Forelimb muscle (tissue), 1 donor: ENCODE measurements around the gene KCNB1. TPM values are rescaled to one million over a fixed set of nuclear protein-coding genes. Genes with fewer than 3 reads are reported as not detected.
"Not testable (repeated sequence)": the region's sequence is repeated elsewhere in the genome, so short reads cannot be mapped to it uniquely, and the experiment has no call there.

Experiments
- DNase-seq: peaks from one replicate; pipeline ENCODE4 v3.0.0-alpha.2; 2013; ENCODE audit warnings: low read depth
- polyA plus RNA-seq: library from polyadenylated mRNA; unstranded; fragments of 120-200 nt; gene quantifications from one replicate; pipeline ENCODE4 v1.2.1, GENCODE V29; 2013; ENCODE audit not compliant: insufficient read length

KCNB1 gene
- polyA plus RNA-seq, 1 donor: 7.1 TPM

DNA sequence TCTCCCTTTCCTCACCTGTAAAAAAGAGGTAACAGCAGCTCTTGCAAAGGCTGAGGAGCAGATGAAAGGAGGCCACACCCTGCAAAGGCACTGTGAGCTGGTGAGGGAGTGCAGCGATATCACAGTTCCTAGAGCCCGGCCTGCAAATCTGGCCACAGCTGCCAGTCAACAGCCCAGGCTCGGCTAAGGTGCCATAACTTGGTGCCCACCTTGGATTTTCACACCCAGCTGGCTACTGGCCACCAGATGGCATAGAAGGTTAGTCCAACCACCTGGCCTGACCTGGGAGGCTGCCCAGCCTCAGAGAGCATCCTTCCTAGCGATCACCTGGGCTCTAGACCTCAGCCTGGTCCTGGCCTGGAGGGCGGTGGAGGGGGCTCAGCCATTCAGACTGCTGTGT, 46.8 kb downstream of the KCNB1 start:
- no peak for DNase-seq

- DNase-seq: no peak
These were observed 49.1 kb downstream of the KCNB1 start for GRCh38 chr20:49433333-49433732.

DNA sequence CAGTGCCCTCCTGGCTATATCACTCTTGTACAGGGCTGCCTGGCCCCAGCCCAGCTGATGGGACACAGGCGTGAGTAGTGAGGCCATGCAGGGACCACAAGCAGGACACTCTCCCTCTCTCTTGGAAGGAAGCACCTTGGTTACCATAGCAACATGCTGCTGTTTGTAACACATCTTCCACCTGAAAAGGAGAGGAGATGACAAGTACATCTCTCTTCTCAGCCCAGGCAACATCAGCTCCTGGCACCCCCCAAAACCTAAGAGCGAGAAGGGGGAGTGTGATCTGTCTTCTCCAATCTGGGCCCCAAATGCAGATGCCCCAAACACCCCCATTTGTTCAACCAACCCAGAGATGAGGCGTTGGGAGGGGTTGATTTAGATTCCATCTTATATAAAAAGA, 49.9 kb downstream of the KCNB1 start:
- no peak for DNase-seq

DNA sequence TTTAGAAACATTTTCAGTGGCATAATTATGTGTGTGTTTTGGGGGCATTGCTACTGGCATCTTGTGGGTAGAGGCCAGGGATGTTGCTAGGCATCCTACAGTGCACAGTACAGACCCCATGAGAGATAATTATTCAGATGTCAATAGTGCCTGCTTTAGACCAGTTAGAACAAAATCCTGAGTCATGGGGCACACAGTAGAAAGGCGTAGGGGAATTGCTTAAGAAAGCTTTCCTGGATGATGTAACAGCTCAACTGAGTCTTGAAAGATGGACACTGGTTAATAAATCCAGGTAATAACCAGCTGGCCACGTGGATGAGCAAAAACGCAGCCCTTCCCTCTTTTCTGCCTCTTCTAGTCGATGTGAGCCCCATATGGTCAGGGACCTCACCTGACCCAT, 51.1 kb downstream of the KCNB1 start:
- no peak for DNase-seq

DNA sequence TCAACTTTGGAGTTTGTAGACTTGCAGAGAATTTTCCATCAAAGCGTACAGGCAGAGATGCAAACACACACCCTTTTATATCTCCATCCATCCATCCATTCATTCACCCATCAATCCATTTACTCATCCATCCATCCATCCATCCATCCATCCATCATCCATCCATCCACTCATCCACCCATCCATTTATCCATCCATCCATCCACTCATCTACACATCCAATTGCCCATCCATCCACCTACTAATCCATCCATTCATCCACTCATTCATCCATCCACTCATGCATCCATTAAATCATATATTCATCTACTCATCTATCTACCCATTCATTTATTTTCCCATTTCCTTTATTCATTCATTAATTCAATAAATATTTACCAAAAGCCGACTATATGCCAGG, 52.1 kb downstream of the KCNB1 start:
- no peak for DNase-seq

GRCh38 chr20:49427751-49428518, 54.5 kb downstream of the KCNB1 start:
- no peak for DNase-seq

DNA sequence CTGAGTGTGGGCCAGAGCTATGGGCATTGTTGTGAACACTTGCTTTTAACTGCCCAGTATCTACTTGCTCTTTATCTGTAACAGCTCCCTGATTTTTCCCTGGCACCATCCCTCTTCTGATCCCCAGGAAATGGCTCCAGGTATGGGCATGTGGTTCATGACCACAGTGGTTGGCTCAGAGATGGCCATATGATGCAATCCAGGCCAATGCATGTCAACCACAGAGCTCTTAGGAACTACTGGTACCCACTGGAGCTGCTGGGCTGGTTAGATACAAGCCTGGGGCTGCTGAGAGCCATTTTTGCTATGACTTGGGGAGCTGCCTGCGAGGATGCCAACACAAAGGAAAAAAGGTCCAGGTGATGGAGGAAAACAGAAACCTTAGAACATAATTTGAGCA, 55.6 kb downstream of the KCNB1 start:
- no peak for DNase-seq

- DNase-seq: no peak
These were observed 56.1 kb downstream of the KCNB1 start for GRCh38 chr20:49426395-49426794.

DNA sequence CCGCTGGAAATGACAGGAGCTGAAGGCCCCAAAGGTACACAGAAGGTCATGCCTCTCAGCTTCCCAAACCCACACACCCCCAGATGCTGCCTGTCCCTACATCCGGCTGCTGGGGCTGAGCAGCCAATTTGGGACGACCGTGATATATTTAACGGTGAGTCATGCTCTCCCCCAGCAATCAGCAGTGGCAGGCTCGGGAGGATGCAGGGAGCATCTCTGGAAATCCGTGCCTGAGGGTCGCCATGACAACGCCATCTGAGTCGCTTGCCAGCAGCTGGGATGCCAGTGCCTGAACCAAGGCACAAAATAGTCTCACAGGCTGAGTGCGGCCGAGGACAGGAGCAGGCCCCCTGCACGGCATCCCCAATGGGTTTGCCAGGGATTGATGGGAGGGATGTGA, 57.9 kb downstream of the KCNB1 start:
- no peak for DNase-seq

DNA sequence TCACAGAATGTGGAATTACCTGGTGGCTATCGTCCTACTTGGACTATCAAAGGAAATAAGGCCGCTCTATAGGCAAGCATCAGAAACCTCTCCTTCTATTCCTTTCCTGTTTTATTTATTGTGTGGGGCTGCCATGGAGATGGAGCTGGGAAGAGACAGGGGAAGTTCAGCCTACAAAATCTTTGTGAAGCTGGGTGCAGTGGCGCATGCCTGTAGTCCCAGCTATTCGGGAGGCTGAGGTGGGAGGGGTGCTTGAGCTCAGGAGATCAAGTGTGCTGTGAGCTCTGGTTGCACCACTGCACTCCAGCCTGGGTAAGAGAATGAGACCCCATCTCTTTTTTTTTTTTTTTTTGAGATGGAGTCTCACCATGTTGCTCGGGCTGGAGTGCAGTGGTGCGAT, 60.3 kb downstream of the KCNB1 start:
- DNase-seq: no peak

- no peak for DNase-seq
These were observed 61.6 kb downstream of the KCNB1 start for GRCh38 chr20:49420811-49421295.

- DNase-seq: no peak
These were observed 62.2 kb downstream of the KCNB1 start for GRCh38 chr20:49420292-49420691.

- no peak for DNase-seq
These were observed 62.7 kb downstream of the KCNB1 start for GRCh38 chr20:49419785-49420184.

GRCh38 chr20:49418809-49419208, 63.7 kb downstream of the KCNB1 start:
- no peak for DNase-seq

DNA sequence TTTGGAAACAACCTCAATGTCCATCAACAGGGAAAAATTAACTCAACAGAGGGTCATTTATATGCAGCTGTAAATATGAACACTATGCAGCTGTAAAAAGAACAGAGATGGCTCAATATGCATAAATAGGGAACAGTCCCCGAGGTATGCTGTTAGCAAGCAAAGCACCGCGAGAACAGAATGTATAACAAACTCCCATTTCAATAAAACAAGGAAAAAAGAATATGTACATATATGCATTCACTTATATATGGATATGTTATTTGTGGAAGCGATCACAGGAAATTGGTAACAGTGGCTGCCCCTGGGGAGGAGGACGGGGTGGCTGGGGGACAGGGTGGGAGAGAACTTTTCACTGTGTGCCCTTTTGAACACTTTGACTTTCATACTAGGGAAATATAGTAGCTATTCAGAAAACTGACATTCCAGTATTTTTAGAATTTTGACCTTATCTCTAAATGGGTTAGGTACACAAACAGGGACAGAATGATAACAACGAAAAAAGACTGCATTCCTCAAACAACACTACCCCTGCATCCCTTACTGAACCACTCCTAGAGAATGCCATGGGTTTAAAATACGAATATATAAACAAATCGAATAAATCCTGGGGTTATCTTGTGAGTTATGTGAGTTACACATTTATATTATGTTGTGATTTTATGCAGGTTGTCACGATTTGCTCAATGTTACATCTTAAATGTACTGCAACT, 64.5 kb downstream of the KCNB1 start:
- no peak for DNase-seq

DNA sequence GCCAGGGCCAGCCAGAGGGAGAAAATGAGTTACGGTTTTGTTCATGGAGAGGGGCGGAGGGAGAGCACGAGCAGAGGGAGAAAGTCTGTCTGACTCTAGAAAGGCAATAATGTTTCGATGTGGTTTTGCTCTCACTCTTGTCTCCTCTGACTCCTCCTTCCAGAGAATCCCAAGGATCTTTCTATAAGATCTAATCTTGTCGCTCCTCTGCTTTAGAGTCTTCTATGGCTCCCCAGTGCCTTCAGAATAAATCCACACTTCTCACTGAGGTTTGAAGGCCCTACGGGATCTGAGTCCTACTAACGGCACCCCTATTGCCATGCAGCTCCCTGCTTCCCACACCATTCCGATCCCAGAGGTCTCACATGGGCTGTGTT, 66.8 kb downstream of the KCNB1 start:
- no peak for DNase-seq

DNA sequence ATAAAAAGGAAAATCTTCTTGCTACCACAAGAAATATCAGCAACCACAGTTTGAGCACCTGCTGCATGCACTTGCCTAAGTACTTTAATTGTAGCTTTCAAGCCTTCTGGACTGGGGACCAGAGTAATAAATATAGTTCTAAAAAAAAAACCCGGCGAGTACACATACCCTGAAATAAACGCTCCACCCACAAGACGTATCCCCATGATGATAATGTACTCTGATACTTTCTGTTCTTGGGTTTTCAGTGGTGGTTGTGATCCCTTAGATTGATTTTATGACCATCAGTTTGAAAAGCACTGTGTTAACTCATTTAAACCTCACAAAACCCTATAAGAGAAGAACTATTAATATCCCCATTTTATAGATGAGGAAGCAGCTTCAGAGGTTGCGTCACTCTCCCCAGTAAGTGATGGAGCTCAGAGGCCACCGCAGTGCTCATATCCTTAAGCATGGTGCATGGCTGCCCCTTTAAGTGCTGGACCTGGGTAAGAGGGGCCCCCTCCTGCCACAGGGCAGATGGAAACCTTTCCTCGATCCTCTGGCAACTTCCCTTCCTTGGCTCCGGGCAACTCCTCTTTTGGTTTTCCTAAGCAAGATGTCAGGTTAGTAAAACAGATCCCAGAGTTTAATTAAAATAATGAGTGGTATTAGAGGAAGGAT, 67.3 kb downstream of the KCNB1 start:
- no peak for DNase-seq

GRCh38 chr20:49413677-49414076, 68.8 kb downstream of the KCNB1 start:
- no peak for DNase-seq

- no peak for DNase-seq
These were observed 69.5 kb downstream of the KCNB1 start for GRCh38 chr20:49412953-49413352.

DNA sequence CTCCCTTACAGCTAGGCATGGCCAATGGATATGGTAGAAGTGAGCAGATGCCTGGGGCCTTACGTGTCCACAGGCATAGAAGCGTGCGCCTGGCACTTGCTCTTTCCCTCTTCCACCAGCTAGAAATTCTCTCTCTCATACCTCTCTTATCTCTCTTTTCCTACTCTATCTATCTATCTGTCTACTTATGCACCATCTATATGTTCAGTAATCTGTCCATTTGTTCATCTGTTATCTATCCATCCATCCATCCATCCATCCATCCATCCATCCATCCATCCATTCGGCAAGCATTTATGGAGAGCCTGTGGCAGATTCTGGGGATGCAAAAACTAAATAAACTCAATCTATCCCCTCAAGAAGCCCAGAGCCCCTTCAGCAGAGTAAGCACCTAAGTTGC, 70.2 kb downstream of the KCNB1 start:
- DNase-seq: no peak

DNA sequence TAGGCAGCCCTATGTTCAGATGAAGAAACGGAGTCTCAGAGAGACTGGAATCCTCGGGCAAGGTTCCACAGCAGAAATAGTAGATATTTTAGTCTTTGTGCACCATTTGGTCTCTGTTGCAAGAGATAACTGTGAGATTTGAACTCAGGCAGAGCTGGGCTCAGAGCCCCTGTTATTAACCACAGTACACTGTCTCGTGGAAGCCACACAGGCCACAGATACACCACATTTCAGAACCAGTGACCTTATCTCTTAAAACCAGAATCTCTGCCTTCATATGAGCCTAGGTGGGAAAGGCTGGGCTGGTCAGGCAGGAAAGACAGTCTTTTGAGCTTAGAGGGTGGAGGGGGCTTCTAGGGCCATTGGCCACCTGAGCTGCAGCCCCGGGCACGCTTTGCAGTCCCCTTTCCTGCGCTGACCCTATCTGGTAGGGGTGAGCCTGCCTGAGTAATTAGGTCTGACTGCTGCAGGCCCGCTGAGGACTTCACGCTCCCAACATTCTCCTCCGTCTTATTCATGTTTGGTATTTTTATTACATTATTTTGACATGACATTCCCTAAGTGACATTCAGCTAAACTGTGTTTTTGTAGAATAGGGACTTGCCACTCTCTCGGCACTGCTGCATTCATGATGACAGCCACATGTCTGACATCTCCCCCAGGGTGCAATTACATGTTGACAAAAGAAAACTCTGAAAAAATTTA, 71.1 kb downstream of the KCNB1 start:
- no peak for DNase-seq

GRCh38 chr20:49409975-49410621, 72.4 kb downstream of the KCNB1 start:
- DNase-seq: not testable (repeated sequence)
